T-cell (primary cell): Measurements from ENCODE around the gene ZMYM2. TPM values are rescaled to one million over a fixed set of nuclear protein-coding genes. Genes with fewer than 3 reads are reported as not detected.

Experiments used
- ATAC-seq, 4 experiments: fragments of 200-7000 bp in 3 of 4; fragments of 150-1000 bp in 1 of 4; cut with Tn5 transposase; replicated peaks in 1 of 4; 1 replicate in 3 of 4; 2 replicates in 1 of 4; pipeline ENCODE4 v1.10.0; 2021; ENCODE audit warnings: moderate library complexity in 3 of 4, mild to moderate bottlenecking in 2 of 4, moderate number of reproducible peaks in 1 of 4
- CTCF ChIA-PET, 2 donors: fragments of 300-600 bp; sonication (Branson Sonifier 250); formaldehyde crosslinking; loops; one replicate each; lab custom pipeline; 2022; ENCODE audit warnings: antibody characterized with exemption in 2 of 2; lab: Charles Lee
- POLR2A ChIA-PET, 2 donors: fragments of 300-600 bp; sonication (Branson Sonifier 250); formaldehyde crosslinking; loops; one replicate each; lab custom pipeline; 2022; ENCODE audit warnings: antibody characterized with exemption in 2 of 2; lab: Charles Lee
- DNase-seq, 35 experiments: peaks; one replicate each; pipeline versions ENCODE4 v3.0.0 to v3.0.0-alpha.2; 2013 to 2023
- H3K27ac ChIP-seq: one replicate; pipeline ENCODE4 v1.5.1; 2013; ENCODE audit warnings: low read length
- H3K27me3 ChIP-seq, 2 experiments: replicated peaks in 1 of 2; 1 replicate in 1 of 2; 2 replicates in 1 of 2; pipeline versions ENCODE4 v1.6.1 to v1.7.0; 2013; ENCODE audit warnings: low read length in 1 of 2, mixed read lengths in 1 of 2; ENCODE audit not compliant: control insufficient read depth in 2 of 2, insufficient read depth in 2 of 2; ENCODE audit errors: extremely low read depth in 1 of 2
- H3K36me3 ChIP-seq, 2 donors: 1 replicate in 1 of 2; 2 replicates in 1 of 2; pipeline versions ENCODE4 v1.6.1 to v1.7.0; 2013; ENCODE audit warnings: low read length in 1 of 2; ENCODE audit not compliant: control insufficient read depth in 2 of 2, insufficient read depth in 1 of 2; ENCODE audit errors: extremely low read depth in 1 of 2
- H3K4me1 ChIP-seq, 2 experiments: 1 replicate in 1 of 2; 2 replicates in 1 of 2; pipeline versions ENCODE4 v1.6.1 to v1.7.0; 2013; ENCODE audit warnings: low read length in 2 of 2, mixed read lengths in 1 of 2; ENCODE audit not compliant: insufficient read depth in 2 of 2, control insufficient read depth in 1 of 2; ENCODE audit errors: extremely low read depth in 1 of 2
- H3K4me3 ChIP-seq, 2 donors: 1 replicate in 1 of 2; 2 replicates in 1 of 2; pipeline versions ENCODE4 v1.5.1 to v1.7.0; 2013; ENCODE audit warnings: mild to moderate bottlenecking in 2 of 2, low read length in 1 of 2, moderate library complexity in 1 of 2; ENCODE audit not compliant: control insufficient read depth in 1 of 2; ENCODE audit errors: extremely low read depth in 1 of 2
- H3K9me3 ChIP-seq: 2 replicates; pipeline ENCODE4 v1.7.0; 2013
- H3K27ac Mint-ChIP-seq, 2 donors: one replicate each; pipeline ENCODE4 v1.8.0; 2020 to 2021; ENCODE audit warnings: mild to moderate bottlenecking in 2 of 2, mixed read lengths in 2 of 2
- H3K27me3 Mint-ChIP-seq, 2 donors: one replicate each; pipeline ENCODE4 v1.8.0; 2021 to 2022; ENCODE audit warnings: mixed read lengths in 2 of 2
- H3K36me3 Mint-ChIP-seq: one replicate; pipeline ENCODE4 v1.8.0; 2021; ENCODE audit warnings: mixed read lengths
- H3K4me1 Mint-ChIP-seq, 3 donors: one replicate each; pipeline ENCODE4 v1.8.0; 2020 to 2022; ENCODE audit warnings: mixed read lengths in 3 of 3, mild to moderate bottlenecking in 1 of 3
- H3K4me3 Mint-ChIP-seq, 3 donors: one replicate each; pipeline ENCODE4 v1.8.0; 2020 to 2022; ENCODE audit warnings: mild to moderate bottlenecking in 3 of 3, mixed read lengths in 3 of 3, moderate library complexity in 3 of 3
- H3K9me3 Mint-ChIP-seq, 3 donors: one replicate each; pipeline ENCODE4 v1.8.0; 2020 to 2022; ENCODE audit warnings: mixed read lengths in 3 of 3
- WGBS: methylation state at CpG from one replicate; pipeline ENCODE4 v1.1.5; 2013; ENCODE audit warnings: missing lambda C conversion rate; ENCODE audit not compliant: insufficient coverage; 5-methylcytosine and 5-hydroxymethylcytosine counted together
- total RNA-seq, 35 experiments: library from RNA in 6 of 35; stranded (reverse) in 6 of 35; fragments of 120-200 nt in 1 of 35; gene quantifications; one replicate each; pipeline versions ENCODE4 v1.2.1 to v1.2.4 and lab custom pipeline; 2013 to 2026

The ZMYM2 gene
- total RNA-seq, 5 donors from 2014 or later (not counting 1 experiment from before 2014, with no cell fraction given), result 63.6 to 123 (median 83.6) TPM

DNA sequence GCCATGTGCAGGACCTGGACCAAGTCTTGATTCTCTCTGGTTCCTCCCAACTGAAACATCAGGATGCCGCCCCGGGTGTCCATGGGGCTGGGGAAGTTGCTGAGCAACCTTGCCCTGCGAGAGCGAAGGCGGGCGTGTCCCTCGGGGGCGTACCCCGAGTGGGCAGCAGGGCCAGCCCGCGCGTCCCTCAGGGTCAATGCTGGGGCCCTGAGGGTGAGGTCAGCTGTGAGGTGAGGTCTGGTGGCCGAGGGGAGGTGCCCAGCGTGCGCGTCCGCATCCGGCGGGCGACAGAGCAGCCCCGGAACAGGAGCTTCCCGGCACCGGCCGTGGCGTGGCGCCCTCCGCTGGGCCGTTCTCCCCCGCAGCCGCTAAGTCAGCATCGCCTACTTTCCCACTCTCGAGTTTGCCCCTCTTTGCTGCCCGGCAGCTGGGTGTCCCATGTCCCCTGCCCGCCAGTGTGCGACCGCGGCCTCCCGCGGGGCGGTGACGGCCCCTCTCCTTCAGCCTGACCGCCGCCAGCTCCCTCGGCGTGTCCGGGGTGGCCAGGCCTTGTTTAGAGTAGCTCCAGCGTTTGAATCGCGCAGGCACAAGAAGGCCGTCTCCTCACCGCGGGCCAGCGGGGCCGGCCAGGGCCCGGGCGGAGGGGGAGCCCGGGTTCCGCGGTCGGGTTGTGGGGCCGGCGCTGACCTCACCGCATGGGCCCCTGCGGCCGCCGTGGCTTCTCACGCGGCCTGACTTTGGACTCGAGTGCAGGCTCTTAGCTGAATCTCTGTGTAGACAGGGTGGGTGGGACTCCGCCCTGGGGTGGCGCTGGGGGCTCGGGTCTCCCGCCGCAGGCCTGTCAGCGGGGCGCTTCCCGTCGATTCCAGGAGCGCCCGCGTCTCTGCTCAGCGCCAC lies 169.3 kb downstream of the ZMYM2 start:
- Histone ChIP-seq H3K27me3 (peaks cover 7 to 62% of the 10 kb centered on the region in 2 experiments), H3K4me3 (peak overlapping the region; percentile 53 to 67), H3K9me3 (no peaks in the 10 kb centered on the region), H3K4me1 (peaks cover 0 to 20% of the 10 kb centered on the region in 2 experiments), H3K27ac (no peak overlapping the region), H3K36me3 (no peaks in the 10 kb centered on the region)
- Mint-ChIP-seq H3K4me1 (peaks cover 0 to 8% (median 5%) of the 10 kb centered on the region in 3 donors), H3K27ac (no peak overlapping the region), H3K9me3 (no peaks in the 10 kb centered on the region), H3K27me3 (peaks cover 5 to 27% of the 10 kb centered on the region in 2 donors), H3K36me3 (no peaks in the 10 kb centered on the region), H3K4me3 (peak overlapping the region; percentile 61 to 69 (median 62))
- peak; percentile 69 to 80 (median 77) for ATAC-seq
- POLR2A ChIA-PET, result interaction anchor here (0.6 to 0.7 kb wide), 3 partner anchors 21 to 793 kb away, joined by 3 to 11 read pairs (median 4); no protein-coding TSS in a partner anchor
- CTCF ChIA-PET, result interaction anchor here (0.6 to 2.0 kb wide), 8 partner anchors 9 to 1935 kb away, joined by 3 to 6 read pairs (median 4); no protein-coding TSS in a partner anchor
- WGBS, result under 1% methylated on average over 74 of the region's 82 CpGs
- DNase-seq, result peak in 14 of 35 experiments; percentile 8 to 54 (median 30)

DNA sequence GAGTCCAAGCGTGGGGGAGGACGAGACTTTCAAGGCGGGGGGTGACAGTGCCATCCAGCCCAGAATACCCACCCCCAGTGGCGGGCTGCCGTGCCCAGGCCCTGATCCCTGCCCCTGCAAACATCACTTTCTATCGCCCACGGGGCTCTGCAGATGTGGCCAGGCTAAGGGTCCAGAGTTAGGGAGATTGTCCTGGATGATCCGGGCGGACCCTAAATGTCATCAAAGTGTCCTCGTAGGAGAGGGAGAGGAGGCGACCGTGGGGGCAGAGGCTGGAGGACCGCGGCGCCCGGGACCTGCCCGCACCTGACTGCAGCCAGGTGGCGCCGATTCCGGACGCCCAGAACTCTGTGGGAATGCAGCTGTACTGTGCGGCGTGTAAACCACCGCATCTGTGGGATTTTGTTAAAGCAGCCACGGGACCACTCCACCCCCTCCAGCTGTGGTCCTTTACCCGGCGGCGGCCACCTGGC lies 170.0 kb downstream of the ZMYM2 start:
- peak; percentile 19 to 43 (median 34) for ATAC-seq
- H3K36me3 ChIP-seq, result no peaks in the 10 kb centered on the region
- Mint-ChIP-seq H3K4me1 (peaks cover 0 to 8% (median 5%) of the 10 kb centered on the region in 3 donors), H3K27me3 (peaks cover 10 to 30% of the 10 kb centered on the region in 2 donors), H3K9me3 (no peaks in the 10 kb centered on the region), H3K4me3 (peak overlapping the region; percentile 47 to 69 (median 61)), H3K36me3 (no peaks in the 10 kb centered on the region), H3K27ac (no peak overlapping the region)
- H3K4me3 ChIP-seq, result peak overlapping the region; percentile 53 to 67
- DNase-seq, result peak in 4 of 35 experiments; percentile 6 to 31 (median 12)
- WGBS, result 5% methylated on average over 21 of the region's 28 CpGs
- no peaks in the 10 kb centered on the region for H3K9me3 ChIP-seq
- H3K4me1 ChIP-seq, result peaks cover 0 to 20% of the 10 kb centered on the region in 2 experiments
- CTCF ChIA-PET, result interaction anchor here (0.9 to 2.0 kb wide), 4 partner anchors 10 to 35 kb away, joined by 3 to 6 read pairs (median 4); no protein-coding TSS in a partner anchor
- no peak overlapping the region for H3K27ac ChIP-seq
- H3K27me3 ChIP-seq, result peaks cover 7 to 65% of the 10 kb centered on the region in 2 experiments
- POLR2A ChIA-PET, result interaction anchor here (0.6 kb wide), 2 partner anchors 150 to 793 kb away, joined by 3 to 4 read pairs; no protein-coding TSS in a partner anchor

DNA sequence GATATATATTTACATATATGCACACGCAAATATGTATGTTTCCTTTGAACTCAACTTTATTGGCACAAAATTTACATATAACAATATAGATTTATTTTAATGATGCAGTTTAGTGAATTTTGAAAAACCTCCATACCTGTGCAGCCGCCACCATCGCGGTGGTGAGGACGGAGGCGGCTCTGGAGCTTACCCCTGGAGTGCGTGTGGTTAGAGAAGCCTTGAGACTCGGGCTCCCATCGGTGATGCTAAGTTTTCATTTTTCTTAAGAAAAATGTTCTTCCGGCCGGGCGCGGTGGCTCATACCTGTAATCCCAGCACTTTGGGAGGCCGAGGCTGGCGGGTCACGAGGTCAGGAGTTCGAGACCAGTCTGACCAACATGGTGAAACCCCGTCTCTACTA lies 170.5 kb downstream of the ZMYM2 start:
- Mint-ChIP-seq H3K27ac (no peak overlapping the region), H3K9me3 (no peaks in the 10 kb centered on the region), H3K4me1 (peaks cover 0 to 8% (median 5%) of the 10 kb centered on the region in 3 donors), H3K36me3 (no peaks in the 10 kb centered on the region), H3K27me3 (peaks cover 13 to 30% of the 10 kb centered on the region in 2 donors), H3K4me3 (peak overlapping the region; percentile 47 to 69 (median 61))
- Histone ChIP-seq H3K36me3 (no peaks in the 10 kb centered on the region), H3K4me3 (peak overlapping the region in 1 of 2 donors; percentile 67), H3K9me3 (no peaks in the 10 kb centered on the region), H3K4me1 (peaks cover 0 to 20% of the 10 kb centered on the region in 2 experiments), H3K27ac (no peak overlapping the region), H3K27me3 (peaks cover 7 to 71% of the 10 kb centered on the region in 2 experiments)
- ATAC-seq (no peak), DNase-seq (no peak)
- POLR2A ChIA-PET, result no interaction called here
- 72% methylated on average over 11 of the region's 18 CpGs for whole genome bisulfite sequencing
- CTCF ChIA-PET, result no interaction called here

DNA sequence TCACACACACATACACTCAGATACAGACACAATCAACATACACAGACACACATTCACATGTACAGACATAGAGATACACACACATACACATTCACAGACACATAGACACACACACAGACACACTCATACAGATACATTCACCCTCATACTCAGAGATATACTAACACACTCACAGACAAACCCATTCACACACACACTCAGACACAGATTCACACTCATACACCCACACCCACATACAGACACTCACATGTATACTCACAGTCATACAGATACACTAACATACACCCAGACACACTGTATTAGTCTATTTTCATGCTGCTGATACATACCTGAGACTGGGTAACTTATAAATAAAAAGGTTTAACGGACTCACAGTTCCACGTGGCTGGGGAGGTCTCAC lies 171.5 kb downstream of the ZMYM2 start:
- Histone ChIP-seq H3K4me1 (peaks cover 0 to 20% of the 10 kb centered on the region in 2 experiments), H3K27ac (no peak overlapping the region), H3K9me3 (no peaks in the 10 kb centered on the region), H3K27me3 (peaks cover 7 to 71% of the 10 kb centered on the region in 2 experiments), H3K36me3 (no peaks in the 10 kb centered on the region), H3K4me3 (no peak overlapping the region)
- no peak for ATAC-seq
- DNase-seq, result no peak
- no peak overlapping the region for H3K4me3 Mint-ChIP-seq
- ChIA-PET POLR2A (no interaction called here), CTCF (no interaction called here)
- H3K27me3 Mint-ChIP-seq, result peaks cover 8 to 28% of the 10 kb centered on the region in 2 donors
- H3K4me1 Mint-ChIP-seq, result peaks cover 0 to 8% (median 5%) of the 10 kb centered on the region in 3 donors
- H3K9me3 Mint-ChIP-seq, result no peaks in the 10 kb centered on the region
- H3K27ac Mint-ChIP-seq, result no peak overlapping the region
- WGBS, result no CpG with 5 or more reads among the region's 2 CpGs
- no peaks in the 10 kb centered on the region for H3K36me3 Mint-ChIP-seq

DNA sequence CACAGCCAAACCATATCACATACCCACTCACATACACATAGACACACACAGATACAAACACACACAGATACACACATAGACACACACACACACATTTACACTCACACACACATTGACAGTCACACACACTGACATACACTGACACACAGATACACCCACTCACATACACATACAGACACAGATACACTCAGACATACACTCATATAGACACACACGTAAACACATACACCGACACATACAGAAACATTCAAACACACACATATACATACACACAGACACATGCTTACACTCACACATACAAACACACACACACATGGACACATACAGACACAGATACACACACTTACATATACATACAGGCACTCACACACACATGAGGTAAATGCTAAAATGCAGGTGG lies 172.1 kb downstream of the ZMYM2 start:
- no peak overlapping the region for H3K27ac Mint-ChIP-seq
- H3K27me3 ChIP-seq, result peaks cover 7 to 74% of the 10 kb centered on the region in 2 experiments
- CTCF ChIA-PET, result no interaction called here

More for the DNA sequence above, 172.1 kb downstream of the ZMYM2 start:
- Mint-ChIP-seq H3K9me3 (no peaks in the 10 kb centered on the region), H3K4me1 (peaks cover 0 to 8% (median 5%) of the 10 kb centered on the region in 3 donors), H3K27me3 (peaks cover 12 to 29% of the 10 kb centered on the region in 2 donors), H3K4me3 (no peak overlapping the region), H3K36me3 (no peaks in the 10 kb centered on the region)
- peaks cover 0 to 20% of the 10 kb centered on the region in 2 experiments for H3K4me1 ChIP-seq
- no peak overlapping the region for H3K4me3 ChIP-seq
- no peaks in the 10 kb centered on the region for H3K36me3 ChIP-seq
- ATAC-seq (no peak), DNase-seq (no peak)
- no peak overlapping the region for H3K27ac ChIP-seq
- POLR2A ChIA-PET, result no interaction called here
- 94% methylated on average over 2 of the region's 2 CpGs for WGBS
- H3K9me3 ChIP-seq, result no peaks in the 10 kb centered on the region
